GM12878 (cell line): ENCODE measurements around the gene TAS2R38.

Source experiments
- MEF2B ChIP-seq: fragments of 450-650 bp; IDR thresholded peaks from 2 replicates; pipeline ENCODE4 v1.6.1; 2018; ENCODE audit warnings: mild to moderate bottlenecking, moderate library complexity; ENCODE audit not compliant: partially characterized antibody, poor library complexity, severe bottlenecking
- POLR2A ChIP-seq: IDR thresholded peaks from 2 replicates; pipeline ENCODE4 v1.6.1; 2011; ENCODE audit warnings: low read depth, mild to moderate bottlenecking, low read length
- POLR2AphosphoS5 ChIP-seq: IDR thresholded peaks from 2 replicates; pipeline ENCODE4 v1.6.1; 2011; ENCODE audit warnings: mild to moderate bottlenecking, low read length, inconsistent platforms
- RCOR1 ChIP-seq: conservative IDR thresholded peaks from 2 replicates; pipeline ENCODE4 v1.6.1; 2012; ENCODE audit warnings: low read depth, low read length, improper control_type of control experiment
- SUZ12 ChIP-seq: fragments of 200-600 bp; sonication (generic); IDR thresholded peaks from one replicate; pipeline ENCODE4 v1.6.1; 2018; ENCODE audit warnings: antibody characterized with exemption, mild to moderate bottlenecking; ENCODE audit not compliant: unreplicated experiment
- TAF1 ChIP-seq: IDR thresholded peaks from 2 replicates; pipeline ENCODE4 v1.6.1; 2011; ENCODE audit warnings: mild to moderate bottlenecking, low read depth, low read length, borderline replicate concordance
- ZNF622 ChIP-seq: fragments of 450-650 bp; IDR thresholded peaks from 2 replicates; pipeline ENCODE4 v1.6.1; 2017; ENCODE audit warnings: mild to moderate bottlenecking, inconsistent platforms
- TF ChIP-seq, protein P1 (sequence below), 3 experiments: IDR thresholded peaks in 2 of 3; conservative IDR thresholded peaks in 1 of 3; 2 replicates each; pipeline ENCODE4 v1.5.1; 2011; ENCODE audit warnings: low read depth in 3 of 3, low read length in 3 of 3, mild to moderate bottlenecking in 3 of 3, control low read depth in 2 of 3, moderate library complexity in 2 of 3, inconsistent platforms in 1 of 3, mixed read lengths in 1 of 3; ENCODE audit not compliant: control insufficient read depth in 2 of 3, insufficient read depth in 1 of 3; ENCODE audit errors: extremely low read depth in 1 of 3
- TF ChIP-seq, protein P2 (sequence below): fragments of 450-650 bp; IDR thresholded peaks from 2 replicates; pipeline ENCODE4 v1.6.1; 2017; ENCODE audit warnings: mild to moderate bottlenecking
- TF ChIP-seq, protein P3 (sequence below): fragments of 450-650 bp; formaldehyde crosslinking; IDR thresholded peaks from 2 replicates; pipeline ENCODE4 v1.5.0; 2022; ENCODE audit warnings: mild to moderate bottlenecking, missing genetic modification characterization
- TF ChIP-seq, protein P4 (sequence below): IDR thresholded peaks from 2 replicates; pipeline ENCODE4 v1.6.1; 2011; ENCODE audit warnings: borderline replicate concordance, low read depth, mild to moderate bottlenecking, moderate library complexity, mixed read lengths, low read length; ENCODE audit not compliant: insufficient read depth; ENCODE audit errors: extremely low read length

DNA sequence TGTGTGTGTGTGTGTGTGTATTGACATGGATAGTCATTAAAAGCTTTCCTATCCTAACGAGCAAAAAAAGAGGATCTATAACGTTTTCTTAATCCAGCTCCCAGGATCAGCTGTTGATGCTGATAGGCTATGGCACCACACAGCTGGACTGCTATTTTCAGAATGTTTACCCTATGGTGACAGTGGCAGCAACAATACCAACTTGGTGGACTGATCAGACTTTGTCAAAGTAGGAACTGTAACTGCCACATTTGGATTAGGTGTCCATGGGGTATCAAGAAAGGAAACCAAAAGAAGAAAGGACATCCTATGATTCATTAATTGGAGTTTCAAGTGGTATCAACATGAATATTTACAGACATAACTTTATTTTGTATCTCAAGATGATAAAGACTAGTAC is 24.1 kb downstream of the TAS2R38 start:
- TF ChIP-seq, protein P1, sequence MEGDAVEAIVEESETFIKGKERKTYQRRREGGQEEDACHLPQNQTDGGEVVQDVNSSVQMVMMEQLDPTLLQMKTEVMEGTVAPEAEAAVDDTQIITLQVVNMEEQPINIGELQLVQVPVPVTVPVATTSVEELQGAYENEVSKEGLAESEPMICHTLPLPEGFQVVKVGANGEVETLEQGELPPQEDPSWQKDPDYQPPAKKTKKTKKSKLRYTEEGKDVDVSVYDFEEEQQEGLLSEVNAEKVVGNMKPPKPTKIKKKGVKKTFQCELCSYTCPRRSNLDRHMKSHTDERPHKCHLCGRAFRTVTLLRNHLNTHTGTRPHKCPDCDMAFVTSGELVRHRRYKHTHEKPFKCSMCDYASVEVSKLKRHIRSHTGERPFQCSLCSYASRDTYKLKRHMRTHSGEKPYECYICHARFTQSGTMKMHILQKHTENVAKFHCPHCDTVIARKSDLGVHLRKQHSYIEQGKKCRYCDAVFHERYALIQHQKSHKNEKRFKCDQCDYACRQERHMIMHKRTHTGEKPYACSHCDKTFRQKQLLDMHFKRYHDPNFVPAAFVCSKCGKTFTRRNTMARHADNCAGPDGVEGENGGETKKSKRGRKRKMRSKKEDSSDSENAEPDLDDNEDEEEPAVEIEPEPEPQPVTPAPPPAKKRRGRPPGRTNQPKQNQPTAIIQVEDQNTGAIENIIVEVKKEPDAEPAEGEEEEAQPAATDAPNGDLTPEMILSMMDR (IDR thresholded peaks at IDR 0.05 in 2 of 3, conservative IDR thresholded peaks at IDR 0.05 in 1 of 3; ENCODE audit: control insufficient read depth in 2 of 3, extremely low read depth in 1 of 3, insufficient read depth in 1 of 3, low read depth in 3 of 3, low read length in 3 of 3) = no peak
- no peak for TF ChIP-seq RCOR1
- TF ChIP-seq ZNF622 = no peak
- no peak for TF ChIP-seq POLR2A
- TF ChIP-seq, protein P2, sequence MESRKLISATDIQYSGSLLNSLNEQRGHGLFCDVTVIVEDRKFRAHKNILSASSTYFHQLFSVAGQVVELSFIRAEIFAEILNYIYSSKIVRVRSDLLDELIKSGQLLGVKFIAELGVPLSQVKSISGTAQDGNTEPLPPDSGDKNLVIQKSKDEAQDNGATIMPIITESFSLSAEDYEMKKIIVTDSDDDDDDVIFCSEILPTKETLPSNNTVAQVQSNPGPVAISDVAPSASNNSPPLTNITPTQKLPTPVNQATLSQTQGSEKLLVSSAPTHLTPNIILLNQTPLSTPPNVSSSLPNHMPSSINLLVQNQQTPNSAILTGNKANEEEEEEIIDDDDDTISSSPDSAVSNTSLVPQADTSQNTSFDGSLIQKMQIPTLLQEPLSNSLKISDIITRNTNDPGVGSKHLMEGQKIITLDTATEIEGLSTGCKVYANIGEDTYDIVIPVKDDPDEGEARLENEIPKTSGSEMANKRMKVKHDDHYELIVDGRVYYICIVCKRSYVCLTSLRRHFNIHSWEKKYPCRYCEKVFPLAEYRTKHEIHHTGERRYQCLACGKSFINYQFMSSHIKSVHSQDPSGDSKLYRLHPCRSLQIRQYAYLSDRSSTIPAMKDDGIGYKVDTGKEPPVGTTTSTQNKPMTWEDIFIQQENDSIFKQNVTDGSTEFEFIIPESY = no peak
- TF ChIP-seq TAF1 = no peak
- TF ChIP-seq, protein P3, sequence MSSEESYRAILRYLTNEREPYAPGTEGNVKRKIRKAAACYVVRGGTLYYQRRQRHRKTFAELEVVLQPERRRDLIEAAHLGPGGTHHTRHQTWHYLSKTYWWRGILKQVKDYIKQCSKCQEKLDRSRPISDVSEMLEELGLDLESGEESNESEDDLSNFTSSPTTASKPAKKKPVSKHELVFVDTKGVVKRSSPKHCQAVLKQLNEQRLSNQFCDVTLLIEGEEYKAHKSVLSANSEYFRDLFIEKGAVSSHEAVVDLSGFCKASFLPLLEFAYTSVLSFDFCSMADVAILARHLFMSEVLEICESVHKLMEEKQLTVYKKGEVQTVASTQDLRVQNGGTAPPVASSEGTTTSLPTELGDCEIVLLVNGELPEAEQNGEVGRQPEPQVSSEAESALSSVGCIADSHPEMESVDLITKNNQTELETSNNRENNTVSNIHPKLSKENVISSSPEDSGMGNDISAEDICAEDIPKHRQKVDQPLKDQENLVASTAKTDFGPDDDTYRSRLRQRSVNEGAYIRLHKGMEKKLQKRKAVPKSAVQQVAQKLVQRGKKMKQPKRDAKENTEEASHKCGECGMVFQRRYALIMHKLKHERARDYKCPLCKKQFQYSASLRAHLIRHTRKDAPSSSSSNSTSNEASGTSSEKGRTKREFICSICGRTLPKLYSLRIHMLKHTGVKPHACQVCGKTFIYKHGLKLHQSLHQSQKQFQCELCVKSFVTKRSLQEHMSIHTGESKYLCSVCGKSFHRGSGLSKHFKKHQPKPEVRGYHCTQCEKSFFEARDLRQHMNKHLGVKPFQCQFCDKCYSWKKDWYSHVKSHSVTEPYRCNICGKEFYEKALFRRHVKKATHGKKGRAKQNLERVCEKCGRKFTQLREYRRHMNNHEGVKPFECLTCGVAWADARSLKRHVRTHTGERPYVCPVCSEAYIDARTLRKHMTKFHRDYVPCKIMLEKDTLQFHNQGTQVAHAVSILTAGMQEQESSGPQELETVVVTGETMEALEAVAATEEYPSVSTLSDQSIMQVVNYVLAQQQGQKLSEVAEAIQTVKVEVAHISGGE = no peak
- no peak for TF ChIP-seq SUZ12
- no peak for TF ChIP-seq MEF2B
- TF ChIP-seq, protein P4, sequence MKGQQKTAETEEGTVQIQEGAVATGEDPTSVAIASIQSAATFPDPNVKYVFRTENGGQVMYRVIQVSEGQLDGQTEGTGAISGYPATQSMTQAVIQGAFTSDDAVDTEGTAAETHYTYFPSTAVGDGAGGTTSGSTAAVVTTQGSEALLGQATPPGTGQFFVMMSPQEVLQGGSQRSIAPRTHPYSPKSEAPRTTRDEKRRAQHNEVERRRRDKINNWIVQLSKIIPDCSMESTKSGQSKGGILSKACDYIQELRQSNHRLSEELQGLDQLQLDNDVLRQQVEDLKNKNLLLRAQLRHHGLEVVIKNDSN = no peak
- TF ChIP-seq POLR2AphosphoS5 = no peak
